ENCODE data around the gene SMIM32. TPM values are rescaled to one million over a fixed set of nuclear protein-coding genes. Genes with fewer than 3 reads are reported as not detected.

Gene SMIM32
- total and polyA plus RNA-seq, 7 donors, result 0.06 to 0.82 (median 0.23) TPM; not detected in 3

- WGBS, 3 donors, result 40 to 52% (median 43%) methylated on average over 5 of the region's 5 CpGs
- TF ChIP-seq CTCF (IDR thresholded peaks at IDR 0.05), result no peak
- Histone ChIP-seq H3K27ac (no peak overlapping the region), H3K4me1 (no peaks in the 10 kb centered on the region), H3K27me3 (ENCODE audit: insufficient read depth in 3 of 3, low read length in 2 of 3) (no peaks in the 10 kb centered on the region), H3K9me3 (no peaks in the 10 kb centered on the region), H3K36me3 (ENCODE audit: insufficient read depth in 1 of 2, low read depth in 1 of 2) (no peaks in the 10 kb centered on the region), H3K4me3 (no peak overlapping the region)
- DNase-seq (no peak), ATAC-seq (no peak)
- intact Hi-C loops (cut with DNase I), result no loop called here
These were observed 43.6 kb upstream of the SMIM32 start for GRCh38 chr5:136236479-136237083.

GRCh38 chr5:136235321-136235720 lies 42.4 kb upstream of the SMIM32 start:
- Histone ChIP-seq H3K27ac (no peak overlapping the region), H3K9me3 (no peaks in the 10 kb centered on the region), H3K4me1 (no peaks in the 10 kb centered on the region), H3K36me3 (ENCODE audit: insufficient read depth in 1 of 2, low read depth in 1 of 2) (no peaks in the 10 kb centered on the region), H3K27me3 (ENCODE audit: insufficient read depth in 3 of 3, low read length in 2 of 3) (no peaks in the 10 kb centered on the region), H3K4me3 (no peak overlapping the region)
- intact Hi-C loops (cut with DNase I), result no loop called here
- DNase-seq, result no peak
- peak in 2 of 4 donors; percentile 34 to 40 for ATAC-seq
- 0 to 14% (median 6%) methylated on average over 1 of the region's 1 CpG for WGBS, 3 donors
- TF ChIP-seq CTCF (IDR thresholded peaks at IDR 0.05), result no peak

GRCh38 chr5:136232316-136232715 lies 39.4 kb upstream of the SMIM32 start:
- TF ChIP-seq CTCF (IDR thresholded peaks at IDR 0.05), result no peak
- no peak overlapping the region for H3K4me3 ChIP-seq
- no peaks in the 10 kb centered on the region for H3K27me3 ChIP-seq (ENCODE audit: insufficient read depth in 3 of 3, low read length in 2 of 3)
- ATAC-seq (no peak), DNase-seq (no peak)
- no peak overlapping the region for H3K27ac ChIP-seq
- intact Hi-C loops (cut with DNase I), result no loop called here
- no peaks in the 10 kb centered on the region for H3K9me3 ChIP-seq
- WGBS, 3 donors, result 82 to 90% (median 82%) methylated on average over 6 of the region's 6 CpGs
- H3K4me1 ChIP-seq, result no peaks in the 10 kb centered on the region
- H3K36me3 ChIP-seq (ENCODE audit: insufficient read depth in 1 of 2, low read depth in 1 of 2), result no peaks in the 10 kb centered on the region

GRCh38 chr5:136230176-136230575 lies 37.2 kb upstream of the SMIM32 start:
- no peak for TF ChIP-seq CTCF (IDR thresholded peaks at IDR 0.05)
- intact Hi-C loops (cut with DNase I), result no loop called here
- Histone ChIP-seq H3K4me1 (no peaks in the 10 kb centered on the region), H3K27ac (no peak overlapping the region), H3K27me3 (ENCODE audit: insufficient read depth in 3 of 3, low read length in 2 of 3) (peaks cover 0 to 4% (median 0%) of the 10 kb centered on the region in 3 donors), H3K9me3 (no peaks in the 10 kb centered on the region), H3K36me3 (ENCODE audit: insufficient read depth in 1 of 2, low read depth in 1 of 2) (no peaks in the 10 kb centered on the region), H3K4me3 (no peak overlapping the region)
- DNase-seq (no peak), ATAC-seq (no peak)
- WGBS, 3 donors, result 15 to 29% (median 29%) methylated on average over 1 of the region's 1 CpG

Data from psoas muscle (tissue), 8 donors.